ENCODE measurements around the gene SLC13A4.

DNA sequence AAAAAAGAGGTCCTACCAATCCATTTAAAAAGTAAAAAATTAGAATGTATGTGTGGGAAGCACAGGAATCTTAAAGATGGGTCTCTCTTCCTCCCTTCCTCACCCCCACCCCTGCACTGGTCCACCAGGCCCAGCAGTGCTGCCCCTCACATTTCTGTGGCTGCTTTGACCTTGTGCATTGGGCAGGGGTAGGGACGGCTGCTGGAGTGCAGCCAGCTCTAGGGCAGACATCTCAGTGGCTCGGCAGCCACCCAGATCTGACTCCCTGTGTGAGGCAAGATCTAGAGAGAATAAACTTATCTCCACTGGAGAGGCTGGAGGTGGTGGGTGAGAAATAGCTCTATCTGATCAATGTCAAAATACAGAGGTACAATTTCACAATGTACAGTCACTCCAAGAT is 13.9 kb upstream of the SLC13A4 start:
- TF ChIP-seq YY1 (IDR thresholded peaks at IDR 0.05; ENCODE audit: insufficient read depth, insufficient read length) (no peak), ZNF274 (IDR thresholded peaks at IDR 0.05; ENCODE audit: low read depth, low read length) (no peak)
